Stimulated activated CD4-positive, alpha-beta T cell treated with anti-CD3 and anti-CD28 coated beads, Interleukin-2, amount 100 ng/mL, for 4 hours (primary cell): ENCODE measurements around the gene ETV7.
"Not testable (repeated sequence)": the region's sequence is repeated elsewhere in the genome, so short reads cannot be mapped to it uniquely, and the experiment has no call there.

Source experiments
- DNase-seq: peaks from one replicate; pipeline ENCODE4 v3.0.0-alpha.2; 2020; ENCODE audit warnings: low read depth

Gene ETV7

DNA sequence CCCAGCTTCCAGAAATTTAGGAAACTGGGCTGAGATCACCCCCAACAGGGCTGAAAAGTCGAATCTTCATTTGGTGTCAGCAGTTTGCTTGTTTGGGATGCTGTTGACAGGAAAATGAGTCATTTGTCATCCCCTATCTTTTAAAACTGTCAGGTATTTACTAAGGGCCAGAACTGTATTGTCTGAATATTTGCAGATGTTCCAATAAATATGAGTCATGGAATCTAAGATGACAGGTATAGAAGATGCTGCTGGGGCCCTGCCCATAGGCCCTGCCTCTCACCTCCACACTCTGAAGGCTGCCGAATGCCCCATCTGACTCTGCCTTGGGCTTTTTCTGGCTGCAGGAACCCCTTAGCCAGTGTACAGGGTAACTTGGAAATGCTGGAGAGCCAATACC lies 3.9 kb downstream of the ETV7 start:
- DNase-seq: no peak

DNA sequence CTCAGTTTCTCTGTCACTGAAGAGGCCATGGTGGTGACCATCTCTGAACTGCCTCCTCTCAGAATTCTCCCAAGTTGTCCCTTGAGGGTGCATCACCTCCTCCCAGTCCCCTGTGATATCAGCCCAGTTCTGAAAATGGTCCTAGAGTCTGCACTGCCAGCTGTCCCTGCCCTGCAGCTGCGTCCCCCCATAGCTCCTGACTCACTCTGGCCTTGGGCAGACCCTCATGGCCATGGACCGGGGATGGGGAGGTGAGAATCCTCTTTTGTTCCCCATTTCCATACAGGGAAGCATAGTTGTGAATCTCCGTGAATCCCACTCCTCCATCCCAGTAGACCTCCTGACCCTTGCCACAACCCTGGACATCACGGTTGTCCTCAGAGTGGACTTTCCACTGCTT lies 4.5 kb downstream of the ETV7 start:
- no peak for DNase-seq

DNA sequence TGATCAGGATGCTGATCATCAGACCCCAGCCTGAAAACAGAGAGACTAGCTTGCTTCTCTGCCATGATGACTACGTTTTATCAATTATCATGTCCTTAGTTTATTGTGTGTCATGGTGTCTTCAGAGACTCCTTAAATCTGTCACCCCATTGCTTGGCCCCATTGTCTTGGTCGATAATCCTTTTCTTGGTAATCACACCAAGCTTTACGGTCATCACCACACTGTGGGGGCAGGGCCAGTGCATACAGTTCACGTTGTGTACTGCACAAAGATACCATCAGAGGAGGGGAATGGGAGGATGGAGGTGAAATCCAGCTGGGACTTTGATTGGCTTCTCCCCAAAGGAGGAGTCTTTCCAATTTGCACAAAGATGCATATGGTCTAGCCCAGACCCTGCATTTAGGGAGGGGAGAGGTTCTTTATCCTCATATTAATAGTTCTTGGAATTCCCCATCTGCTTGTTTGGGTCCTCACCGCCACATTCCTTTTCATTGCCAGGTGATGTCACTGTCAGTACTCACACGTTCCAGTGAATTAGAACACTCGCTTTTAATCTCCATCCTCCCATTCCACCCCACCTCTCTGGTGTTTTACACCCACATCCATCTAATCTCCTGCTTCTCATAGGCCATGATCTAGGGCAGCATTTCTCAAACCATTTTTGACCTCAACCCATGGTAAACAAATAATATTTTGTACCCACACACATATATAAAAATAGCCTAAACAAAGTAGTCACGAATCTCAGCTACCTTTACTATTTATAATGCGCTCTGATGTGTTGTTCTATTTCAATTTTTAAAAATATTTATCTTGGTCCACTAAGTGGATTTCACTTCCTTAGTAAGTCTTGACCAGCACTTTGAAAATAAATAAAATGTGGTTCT lies 5.7 kb downstream of the ETV7 start:
- DNase-seq: no peak

DNA sequence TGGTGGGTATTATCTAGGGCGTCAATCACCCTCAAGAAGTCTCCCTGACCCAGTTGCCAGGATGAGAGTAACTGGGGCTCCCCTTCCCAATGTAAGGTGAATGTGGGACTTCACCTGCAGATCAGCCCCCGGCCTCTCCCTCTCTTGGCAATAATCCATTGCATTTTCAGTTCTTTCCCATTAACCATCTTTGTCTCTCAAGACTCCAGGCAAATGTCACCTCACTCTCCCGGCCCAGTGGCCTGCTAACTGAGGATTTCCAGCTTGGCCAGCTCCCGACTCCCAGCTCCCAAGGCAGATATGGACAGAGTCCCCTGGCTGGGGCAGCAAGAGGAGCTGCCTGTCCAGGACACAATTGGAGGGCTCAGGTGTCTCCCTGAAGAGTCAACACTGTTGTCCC lies 7.3 kb downstream of the ETV7 start:
- DNase-seq: no peak

DNA sequence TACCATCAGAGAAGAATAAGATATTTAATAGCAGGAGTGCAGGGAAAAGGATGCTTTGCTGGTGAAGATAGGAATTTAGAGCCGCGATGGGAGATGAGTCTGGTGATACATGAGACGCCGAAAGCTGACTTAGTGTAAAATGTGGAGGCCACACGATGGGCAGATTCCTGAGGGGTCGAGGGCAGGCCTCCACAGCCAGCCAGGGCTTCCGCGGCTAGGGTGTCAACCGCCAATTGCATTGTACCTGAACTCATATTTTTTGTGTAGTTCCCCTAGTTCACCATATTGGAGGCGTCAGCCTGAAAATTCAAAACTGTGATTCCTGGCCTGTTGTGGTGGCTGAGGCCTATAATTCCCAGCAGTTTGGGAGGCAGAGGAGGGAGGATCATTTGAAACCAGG lies 8.5 kb downstream of the ETV7 start:
- DNase-seq: no peak

DNA sequence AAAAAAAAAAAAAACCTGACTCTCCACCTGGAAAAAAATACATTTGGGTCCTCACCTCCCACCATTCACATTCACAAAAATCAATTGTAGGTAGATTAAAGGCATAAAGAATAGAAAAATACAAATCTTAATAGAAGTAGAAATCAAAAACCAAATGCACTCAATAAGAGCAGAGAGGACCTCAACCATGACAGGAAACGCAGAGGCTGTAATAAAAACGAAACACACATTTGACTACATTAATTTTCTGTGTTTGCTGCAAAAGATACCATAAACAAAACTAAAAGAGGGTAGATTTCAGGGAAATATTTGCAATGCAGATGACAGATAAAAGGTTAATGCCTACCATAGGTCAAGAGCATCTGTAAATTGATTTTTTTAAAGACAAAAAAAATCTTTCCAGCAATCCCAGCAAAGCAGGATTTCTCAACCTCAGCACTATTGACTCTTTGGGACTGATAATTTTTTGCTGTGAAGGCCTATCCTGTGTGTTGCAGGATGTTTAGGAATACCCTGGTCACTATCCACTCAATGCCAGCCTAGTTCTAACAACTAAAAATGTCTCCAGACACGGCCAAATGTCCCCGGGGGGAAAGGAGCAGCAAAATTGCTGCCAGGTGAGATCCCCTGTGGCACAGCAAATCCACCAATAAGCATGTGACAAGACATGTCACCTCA lies 9.1 kb downstream of the ETV7 start:
- DNase-seq: no peak

DNA sequence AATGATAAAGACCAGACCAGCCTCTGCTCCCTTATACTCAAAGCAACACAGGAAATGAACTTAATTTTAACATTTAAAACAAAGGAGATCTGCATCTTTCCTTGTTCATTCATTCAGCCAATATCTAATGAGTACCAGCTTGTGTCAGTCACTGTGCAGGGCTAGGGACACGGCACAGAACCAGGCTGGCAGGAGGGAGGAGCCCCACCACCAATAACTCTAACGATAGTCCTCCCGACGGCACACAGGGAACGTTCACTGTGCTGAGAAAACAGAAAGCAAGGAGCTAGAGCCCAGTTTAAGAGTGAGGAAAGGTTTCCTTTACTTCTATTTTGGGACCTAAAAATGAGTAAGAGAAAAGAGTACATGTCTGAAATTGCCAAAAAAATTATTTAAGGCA lies 9.9 kb downstream of the ETV7 start:
- DNase-seq: no peak

DNA sequence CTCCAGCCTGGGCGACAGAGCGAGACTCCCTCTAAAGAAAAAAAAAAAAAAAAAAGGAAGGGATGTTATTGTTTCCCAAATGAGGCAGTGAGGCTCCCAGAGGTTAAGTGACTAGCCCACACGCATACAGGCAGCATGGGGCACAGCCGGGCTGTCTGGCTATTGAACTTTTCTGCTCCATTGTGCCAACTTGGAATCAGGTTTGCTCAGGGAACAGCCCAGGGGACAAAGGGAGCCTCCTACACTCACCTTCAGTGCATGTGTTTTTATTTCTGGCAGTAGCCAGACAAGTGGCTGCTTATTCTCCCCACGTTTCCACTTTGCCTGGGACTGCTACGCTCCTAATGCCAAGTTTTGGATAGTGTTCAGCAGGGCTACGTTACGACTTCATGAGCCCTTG lies 10.7 kb downstream of the ETV7 start:
- no peak for DNase-seq

DNA sequence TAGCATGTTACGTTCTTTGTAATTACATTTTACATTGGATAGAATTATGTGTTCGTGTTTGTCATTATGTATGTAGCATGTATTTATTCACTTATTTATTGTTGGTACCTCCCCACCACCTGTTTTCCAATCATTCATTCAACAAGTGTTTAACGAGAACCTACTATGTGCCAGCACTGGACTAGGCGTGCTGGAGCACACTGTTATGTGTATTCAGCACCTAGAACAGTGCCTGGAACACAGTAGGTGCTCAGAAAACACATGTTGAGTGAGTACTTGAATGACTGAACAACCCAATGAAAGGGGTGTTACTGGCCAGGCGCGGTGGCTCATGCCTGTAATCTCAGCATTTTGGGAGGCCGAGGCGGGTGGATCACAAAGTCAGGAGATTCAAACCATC lies 11.3 kb downstream of the ETV7 start:
- DNase-seq: no peak

DNA sequence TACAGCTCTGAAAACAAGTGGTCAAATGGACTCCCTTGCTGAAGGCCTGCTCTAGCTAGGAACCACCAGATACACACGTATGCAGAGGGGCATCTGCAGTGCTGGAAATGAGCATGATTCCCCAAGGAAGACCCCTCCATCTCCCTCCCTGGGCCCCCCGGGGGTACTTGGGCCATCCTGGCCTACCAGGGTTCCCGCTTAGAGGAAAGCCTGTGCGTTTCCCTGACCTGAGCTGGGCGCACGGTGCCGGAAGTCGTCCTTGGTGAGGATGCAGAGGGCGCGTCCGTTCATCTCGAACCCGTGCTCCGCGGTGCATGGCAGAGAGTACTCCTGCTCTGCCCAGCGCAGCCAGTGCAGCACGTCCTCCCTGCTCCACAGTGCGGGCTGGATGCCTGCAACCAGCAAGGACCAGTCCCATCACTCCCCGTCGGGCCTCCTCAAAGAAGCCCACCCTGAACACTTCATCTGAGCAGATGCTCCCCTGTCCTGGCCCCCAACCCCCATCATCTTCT lies 11.8 kb downstream of the ETV7 start:
- DNase-seq: no peak

DNA sequence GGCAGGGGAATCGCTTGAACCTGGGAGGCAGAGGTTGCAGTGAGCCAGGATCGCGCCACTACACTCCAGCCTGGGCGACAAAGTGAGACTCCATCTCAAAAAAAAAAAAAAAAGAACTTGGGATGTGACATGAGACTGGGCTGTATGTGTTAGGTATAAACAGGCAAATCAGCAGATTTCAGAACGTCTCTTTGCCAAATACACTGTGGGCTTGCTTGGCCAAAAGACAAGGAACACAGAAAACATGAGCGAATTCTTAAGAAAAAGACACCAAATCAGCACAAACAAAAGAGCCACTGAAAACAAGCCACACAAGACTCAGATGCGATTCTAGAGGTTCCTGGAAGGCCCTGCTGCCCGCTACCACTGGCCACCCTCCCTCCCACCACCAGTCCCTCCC lies 12.5 kb downstream of the ETV7 start:
- DNase-seq: no peak

DNA sequence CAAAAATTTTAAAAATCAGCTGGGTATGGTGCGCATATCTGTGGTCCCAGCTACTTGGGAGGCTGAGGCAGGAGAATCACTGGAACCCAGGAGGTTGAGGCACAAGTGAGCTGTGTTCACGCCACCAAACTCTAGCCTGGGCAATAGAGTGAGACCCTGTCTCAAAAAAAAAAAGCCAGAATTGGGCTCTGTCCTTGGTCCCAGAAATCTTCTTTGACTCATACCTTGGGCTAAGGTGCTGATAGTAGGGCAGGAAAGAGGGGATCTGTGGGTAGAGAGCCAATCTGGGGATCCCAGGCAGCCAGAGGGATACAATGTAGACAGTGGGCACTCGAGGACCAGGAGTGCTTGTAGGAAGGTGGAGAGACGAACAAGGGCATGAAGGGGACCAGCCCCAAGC lies 13.3 kb downstream of the ETV7 start:
- no peak for DNase-seq

DNA sequence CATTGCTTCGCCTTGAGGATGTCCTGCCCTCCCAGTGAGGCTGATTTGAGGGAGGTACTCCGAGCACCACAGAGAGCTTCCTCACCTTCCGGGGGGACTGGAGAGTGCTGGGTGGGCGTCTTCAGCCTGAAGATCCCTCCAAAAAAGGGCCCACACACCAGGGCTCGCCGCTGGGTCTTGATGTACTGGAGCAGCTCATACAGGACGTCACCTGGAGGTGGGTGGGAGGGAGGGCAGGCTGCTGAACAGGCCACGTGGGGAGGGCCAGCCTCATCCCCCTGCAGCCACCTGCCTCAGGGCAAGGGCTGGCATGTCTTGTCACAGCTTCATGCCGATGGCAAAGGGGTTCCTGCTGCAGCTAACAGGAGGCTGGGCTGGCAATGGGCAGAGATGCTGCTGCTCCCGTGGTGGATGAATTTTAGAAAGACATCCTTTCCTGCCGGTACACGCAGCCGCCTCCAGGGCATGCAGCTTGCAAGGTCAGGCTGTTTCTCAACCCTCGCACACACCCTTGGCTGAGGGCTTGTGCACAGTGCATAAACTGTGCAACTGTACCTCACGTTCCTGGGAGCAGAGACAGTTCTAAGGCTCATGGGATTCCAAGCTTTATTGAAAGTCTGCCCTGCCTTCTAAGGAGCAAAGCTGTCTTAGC lies 14.0 kb downstream of the ETV7 start:
- DNase-seq: no peak

DNA sequence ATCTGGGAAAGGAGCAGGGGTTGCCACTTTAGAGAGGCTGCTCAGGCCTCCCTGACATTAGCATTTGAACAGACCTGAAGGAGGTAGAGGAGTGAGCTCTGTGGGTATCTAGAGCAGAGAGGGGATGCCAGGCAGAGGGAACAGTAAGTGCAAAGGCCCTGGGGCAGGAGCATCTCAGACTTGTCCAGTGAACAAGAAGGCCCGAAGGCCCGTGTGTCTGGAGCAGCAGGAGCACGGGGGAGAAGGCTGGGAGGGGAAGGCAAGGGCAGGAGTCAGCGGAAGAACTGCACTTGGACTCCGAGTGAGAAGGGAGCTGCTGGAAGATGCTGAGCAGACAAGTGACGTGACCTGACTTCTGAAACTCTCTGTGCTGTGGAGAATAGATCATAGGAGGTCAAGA lies 15.4 kb downstream of the ETV7 start:
- DNase-seq: no peak

DNA sequence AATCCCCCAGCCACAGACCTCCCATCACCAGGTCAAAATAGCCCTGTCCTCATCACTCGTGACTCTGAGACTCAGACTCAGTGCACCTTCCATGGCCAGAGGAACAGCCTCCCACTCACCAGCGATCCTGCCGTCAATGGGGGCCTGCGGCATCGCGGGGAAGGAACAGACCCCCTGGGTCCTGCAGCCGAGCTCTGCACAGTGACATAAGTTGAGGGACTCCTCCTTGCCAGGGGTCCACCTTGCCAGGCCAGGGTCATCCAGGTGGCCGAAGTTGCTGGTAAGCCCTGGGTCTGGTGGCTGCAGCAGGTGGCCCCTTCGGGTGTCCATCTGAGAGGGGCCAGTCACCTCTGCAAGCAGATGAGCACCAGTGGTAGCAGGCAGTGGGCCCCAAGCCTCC lies 16.3 kb downstream of the ETV7 start:
- DNase-seq: no peak

DNA sequence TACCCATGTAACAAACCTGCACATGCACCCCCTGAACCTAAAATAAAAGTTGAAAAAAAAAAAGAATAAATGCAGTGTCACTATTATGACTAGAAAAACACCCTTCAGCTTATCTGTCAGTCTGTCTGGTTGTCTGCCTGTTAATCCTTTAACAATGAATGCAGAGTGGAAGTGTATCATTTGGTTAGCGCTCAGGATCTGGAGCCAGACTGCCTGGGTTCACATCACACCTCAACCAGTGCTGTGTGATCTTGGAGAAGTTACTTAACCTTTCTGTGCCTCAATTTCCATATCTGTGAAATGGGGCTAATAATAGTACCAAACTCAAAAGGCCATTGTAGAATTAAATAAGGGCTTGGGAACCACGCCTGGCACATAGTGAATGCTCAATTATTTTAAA lies 16.8 kb downstream of the ETV7 start:
- no peak for DNase-seq

DNA sequence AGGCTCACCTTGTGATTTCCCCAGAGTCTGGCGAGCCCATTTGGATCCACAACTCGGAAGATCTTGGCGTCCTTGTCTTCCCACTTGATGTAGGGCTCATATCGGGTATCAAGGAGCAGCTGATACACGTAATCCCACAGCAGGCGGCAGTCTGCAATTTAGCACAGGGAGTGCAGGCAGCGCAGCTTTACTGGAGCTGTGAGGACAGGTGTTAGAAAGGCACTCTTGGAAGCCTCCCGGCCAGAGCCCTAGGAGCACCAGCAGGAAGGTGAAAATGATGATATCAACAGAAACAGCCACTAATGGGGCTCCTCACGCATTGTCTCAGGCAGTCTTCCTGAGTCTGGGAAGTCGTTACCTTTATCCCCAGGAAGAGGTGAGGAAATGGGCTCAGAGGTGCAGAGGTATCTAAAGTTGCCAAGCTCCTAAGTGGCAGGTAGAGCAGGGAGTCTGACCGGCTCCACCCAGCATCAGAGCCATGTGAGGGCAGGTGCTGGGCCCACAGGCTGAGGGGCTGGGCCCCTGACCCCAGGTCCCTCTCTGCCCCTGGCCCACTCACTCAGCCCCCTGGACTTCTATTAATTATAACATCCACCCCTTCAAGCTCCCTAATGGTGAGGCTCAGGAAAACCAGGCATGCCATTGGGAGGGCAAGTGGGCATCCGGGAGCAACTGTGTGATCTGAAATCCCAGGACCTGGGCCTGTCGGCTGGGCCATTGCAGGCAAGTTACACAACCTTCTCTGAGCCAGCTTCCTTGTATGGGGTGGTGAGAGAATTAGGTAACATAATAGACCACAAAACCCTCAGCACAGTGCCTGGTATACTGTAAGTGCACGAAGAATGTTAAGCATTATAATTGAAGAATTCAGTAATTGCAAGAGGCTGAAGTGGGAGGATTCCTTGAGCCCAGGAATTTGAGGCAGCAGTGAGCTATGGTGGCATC lies 18.3 kb downstream of the ETV7 start:
- no peak for DNase-seq

DNA sequence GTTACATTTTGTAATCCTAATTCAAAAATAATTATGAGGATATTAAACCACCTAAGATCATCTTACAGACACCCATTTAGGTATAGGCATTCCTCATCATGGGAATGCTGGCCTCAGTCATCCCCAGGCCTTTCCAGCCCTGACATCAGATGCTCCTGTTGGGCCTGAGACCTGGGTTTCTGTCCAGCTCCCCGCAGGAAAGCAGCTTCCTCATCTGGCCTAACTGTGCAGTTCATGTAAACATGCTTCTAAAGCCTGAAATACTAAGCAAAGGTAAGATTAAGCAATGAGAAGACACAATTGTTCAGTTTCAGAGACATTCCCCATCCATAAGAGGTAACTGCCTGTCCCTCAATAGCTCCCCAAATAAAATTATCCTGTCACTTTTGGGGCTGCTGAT lies 19.0 kb downstream of the ETV7 start:
- no peak for DNase-seq

DNA sequence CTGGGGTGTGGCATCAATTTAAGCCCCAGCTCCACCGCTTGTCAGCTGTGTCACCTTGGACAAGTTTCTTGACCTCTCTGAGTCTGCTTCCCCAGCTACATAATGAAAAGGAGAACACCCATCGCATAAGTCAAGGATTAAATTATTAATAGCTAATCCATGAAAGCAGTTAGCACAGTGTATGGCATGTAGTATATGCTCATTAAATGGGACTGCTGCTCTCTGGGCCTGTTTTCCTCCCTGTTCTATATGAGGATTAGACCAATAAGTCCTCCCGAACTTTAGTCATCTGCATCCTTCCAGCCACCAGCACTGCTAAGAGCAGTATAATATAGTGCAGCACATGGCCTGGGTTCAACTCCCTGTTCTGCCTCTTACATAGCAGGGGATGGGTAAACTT lies 19.7 kb downstream of the ETV7 start:
- no peak for DNase-seq

DNA sequence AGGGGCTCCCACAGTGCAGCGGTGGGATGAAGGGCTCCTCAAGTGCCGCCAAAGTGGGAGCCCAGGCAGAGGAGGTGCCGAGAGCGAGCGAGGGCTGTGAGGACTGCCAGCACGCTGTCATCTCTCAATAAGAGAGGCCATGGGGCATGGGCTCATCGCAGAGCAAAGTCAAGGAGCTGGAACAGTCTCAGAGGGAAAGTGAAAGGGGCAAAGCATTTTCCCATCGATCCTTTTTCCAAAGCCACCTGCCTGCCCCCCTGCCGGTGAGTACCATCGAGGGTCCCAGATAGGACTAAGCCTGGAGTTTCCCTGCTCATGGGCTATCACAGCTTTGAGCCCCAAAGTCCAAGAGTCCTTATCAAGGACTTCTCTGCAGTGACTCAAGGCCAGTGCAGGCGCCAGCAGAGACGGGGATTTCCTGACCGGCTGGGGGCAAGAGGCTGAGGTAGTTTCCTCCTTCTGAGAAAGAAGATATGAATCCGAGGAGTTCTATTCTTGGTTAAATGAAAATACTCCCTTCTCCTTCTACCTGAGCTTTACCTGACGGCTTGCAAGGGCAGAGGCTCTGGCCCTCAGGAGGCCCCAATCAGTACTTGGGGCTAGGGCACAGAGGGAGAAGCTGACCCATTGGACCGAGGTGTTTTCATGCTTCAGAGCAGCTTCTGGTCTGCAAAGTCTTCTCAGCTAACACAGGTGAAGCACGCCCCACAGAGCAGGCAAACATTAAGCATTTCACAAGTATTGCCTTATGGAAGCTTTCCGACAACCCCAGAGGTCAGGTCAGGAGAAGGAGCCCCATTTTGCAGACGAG lies 22.6 kb downstream of the ETV7 start:
- no peak for DNase-seq

DNA sequence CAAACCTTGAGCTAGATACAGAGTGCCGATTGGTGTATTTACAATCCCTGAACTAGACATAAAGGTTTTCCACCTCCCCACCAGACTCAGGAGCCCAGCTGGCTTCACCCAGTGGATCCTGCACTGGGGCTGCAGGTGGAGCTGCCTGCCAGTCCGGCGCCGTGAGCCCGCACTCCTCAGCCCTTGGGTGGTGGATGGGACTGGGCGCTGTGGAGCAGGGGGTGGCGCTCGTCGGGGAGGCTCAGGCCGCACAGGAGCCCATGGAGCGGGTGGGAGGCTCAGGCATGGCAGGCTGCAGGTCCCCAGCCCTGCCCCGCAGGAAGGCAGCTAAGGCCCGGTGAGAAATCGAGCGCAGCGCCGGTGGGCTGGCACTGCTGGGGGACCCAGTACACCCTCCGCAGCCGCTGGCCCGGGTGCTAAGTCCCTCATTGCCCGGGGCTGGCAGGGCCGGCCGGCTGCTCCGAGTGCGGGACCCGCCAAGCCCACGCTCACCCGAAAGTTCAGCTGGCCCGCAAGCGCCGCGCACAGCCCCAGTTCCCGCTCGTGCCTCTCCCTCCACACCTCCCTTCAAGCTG lies 23.3 kb downstream of the ETV7 start:
- DNase-seq: not testable (repeated sequence)
